K562 (cell line): ENCODE results near the gene COL8A2. TPM values are rescaled to one million over a fixed set of nuclear protein-coding genes. Genes with fewer than 3 reads are reported as not detected.

ENCODE experiments used
- BCOR ChIP-seq: fragments of 450-650 bp; IDR thresholded peaks from 2 replicates; pipeline ENCODE4 v1.6.1; 2016
- E2F1 ChIP-seq: sonication (generic); formaldehyde crosslinking; IDR thresholded peaks from 2 replicates; pipeline ENCODE4 v1.8.1; 2023; ENCODE audit warnings: mild to moderate bottlenecking, missing genetic modification reagents, moderate library complexity
- ELF2 ChIP-seq: fragments of 250-450 bp; sonication (Bioruptor Pico); IDR thresholded peaks from 2 replicates; pipeline ENCODE4 v1.5.0; 2021; ENCODE audit warnings: mild to moderate bottlenecking
- ERF ChIP-seq: fragments of 450-650 bp; formaldehyde crosslinking; IDR thresholded peaks from 2 replicates; pipeline ENCODE4 v1.4.0; 2020; ENCODE audit warnings: mild to moderate bottlenecking, mixed read lengths
- MLLT1 ChIP-seq, 2 experiments: fragments of 450-650 bp; IDR thresholded peaks; 2 replicates each; pipeline ENCODE4 v1.6.1; 2016
- NFE2 ChIP-seq: IDR thresholded peaks from 2 replicates; pipeline ENCODE4 v1.6.1; 2014; ENCODE audit warnings: antibody characterized with exemption, low read depth
- NFE2L1 ChIP-seq: fragments of 450-650 bp; IDR thresholded peaks from 2 replicates; pipeline ENCODE4 v1.6.1; 2016; ENCODE audit warnings: missing genetic modification characterization, low read depth, mild to moderate bottlenecking, missing compliant biosample characterization, moderate library complexity, borderline replicate concordance
- RUNX1 ChIP-seq: sonication (generic); IDR thresholded peaks from 2 replicates; pipeline ENCODE4 v1.6.1; 2016; ENCODE audit warnings: antibody characterized with exemption, low read depth
- SIX5 ChIP-seq, 2 experiments: IDR thresholded peaks; 2 replicates each; pipeline ENCODE4 v1.6.1; 2011; ENCODE audit warnings: low read length in 2 of 2, borderline replicate concordance in 1 of 2, low read depth in 1 of 2, mild to moderate bottlenecking in 1 of 2, moderate library complexity in 1 of 2; ENCODE audit not compliant: insufficient read depth in 1 of 2
- SPI1 ChIP-seq: IDR thresholded peaks from 2 replicates; pipeline ENCODE4 v1.6.1; 2011; ENCODE audit warnings: low read depth, low read length, control low read depth, borderline replicate concordance
- VEZF1 ChIP-seq: fragments of 200-800 bp; sonication (Bioruptor generic); IDR thresholded peaks from 2 replicates; pipeline ENCODE4 v1.6.1; 2017; ENCODE audit warnings: missing genetic modification characterization, missing compliant biosample characterization
- ZBTB11 ChIP-seq, 3 experiments: fragments of 200-800 bp in 1 of 3; fragments of 250-450 bp in 1 of 3; fragments of 450-650 bp in 1 of 3; sonication (Bioruptor Pico) in 1 of 3; sonication (Bioruptor generic) in 1 of 3; formaldehyde crosslinking in 1 of 3; IDR thresholded peaks; 2 replicates each; pipeline versions ENCODE4 v1.6.1 to v1.8.0; 2016 to 2022; ENCODE audit warnings: mild to moderate bottlenecking in 2 of 3, missing genetic modification characterization in 2 of 3, missing compliant biosample characterization in 1 of 3, moderate library complexity in 1 of 3
- ZBTB17 ChIP-seq: fragments of 450-650 bp; formaldehyde crosslinking; IDR thresholded peaks from 2 replicates; pipeline ENCODE4 v1.4.0; 2020; ENCODE audit warnings: mild to moderate bottlenecking
- ZC3H8 ChIP-seq: fragments of 450-650 bp; IDR thresholded peaks from 2 replicates; pipeline ENCODE4 v1.6.1; 2017
- ZKSCAN3 ChIP-seq: fragments of 250-450 bp; sonication (Bioruptor Pico); IDR thresholded peaks from 2 replicates; pipeline ENCODE4 v1.4.0; 2020
- ZNF561 ChIP-seq: fragments of 450-650 bp; formaldehyde crosslinking; conservative IDR thresholded peaks from 2 replicates; pipeline ENCODE4 v1.4.0; 2020; ENCODE audit warnings: mild to moderate bottlenecking, moderate library complexity
- ZNF586 ChIP-seq: fragments of 450-650 bp; formaldehyde crosslinking; conservative IDR thresholded peaks from 2 replicates; pipeline ENCODE4 v1.4.0; 2020; ENCODE audit warnings: mild to moderate bottlenecking, moderate library complexity
- ZNF696 ChIP-seq: fragments of 250-450 bp; sonication (Bioruptor Pico); conservative IDR thresholded peaks from 2 replicates; pipeline ENCODE4 v1.4.0; 2020; ENCODE audit warnings: mild to moderate bottlenecking, moderate library complexity
- ZNF766 ChIP-seq: fragments of 200-800 bp; sonication (Bioruptor generic); conservative IDR thresholded peaks from 2 replicates; pipeline ENCODE4 v1.6.1; 2016; ENCODE audit warnings: missing genetic modification characterization, missing compliant biosample characterization
- ZSCAN32 ChIP-seq: fragments of 450-650 bp; formaldehyde crosslinking; IDR thresholded peaks from 2 replicates; pipeline ENCODE4 v1.4.0; 2020; ENCODE audit warnings: mild to moderate bottlenecking, moderate library complexity
- polyA plus RNA-seq, 8 experiments: library from polyadenylated mRNA; depleted of rRNA in 4 of 8; stranded (reverse) in 5 of 8; unstranded in 3 of 8; fragments of >200 nt; fragmentation: Nextera tagmentation in 2 of 8; fragmentation: Illumina TruSeq in 1 of 8; extraction: Ambion mirVana in 2 of 8; extraction: Trizol in 1 of 8; gene quantifications; 2 replicates each; pipeline versions ENCODE4 v1.2.1 to v1.2.3, GENCODE V29; 2011 to 2014; ENCODE audit warnings: inconsistent platforms in 1 of 8, missing spikeins in 1 of 8
- total RNA-seq, 7 experiments: library from RNA; depleted of rRNA in 6 of 7; stranded (reverse); fragments of >200 nt in 6 of 7; fragmentation: Illumina TruSeq in 2 of 7; extraction: Trizol in 2 of 7; gene quantifications; 2 replicates each; pipeline versions ENCODE4 v1.2.1 to v1.2.3, GENCODE V29; 2011 to 2021; ENCODE audit warnings: low replicate concordance in 1 of 7

The COL8A2 gene
- total and polyA plus RNA-seq, 9 of the 15 experiments (the other 6 are each of a cell fraction or from before 2014, with no cell fraction given): 0.03 to 0.14 (median 0.04) TPM; not detected in 5

GRCh38 chr1:36161641-36162531 lies 36.9 kb upstream of the COL8A2 start (continued):
- TF ChIP-seq SIX5 (IDR thresholded peaks at IDR 0.05; ENCODE audit: borderline replicate concordance in 1 of 2, insufficient read depth in 1 of 2, low read depth in 1 of 2, low read length in 2 of 2) (no peak), MLLT1 (IDR thresholded peaks at IDR 0.05) (peak in 1 of 2 experiments; percentile 73; a peak in 1 of 4 replicates), NFE2 (0 out of 2 replicates have a peak, but pooled peaks have one; percentile 16), E2F1 (CRISPR knock-in tag) (no peak), ZNF586 (CRISPR knock-in tag) (no peak), SPI1 (peak; percentile 81; the same call in 1 of the 2 replicates), ZC3H8 (no peak), ZNF696 (CRISPR knock-in tag) (no peak), ERF (no peak), VEZF1 (CRISPR knock-in tag) (no peak), ZNF561 (CRISPR knock-in tag) (no peak), ZKSCAN3 (CRISPR knock-in tag) (no peak), ZSCAN32 (no peak), ZNF766 (CRISPR knock-in tag) (no peak), ELF2 (CRISPR knock-in tag) (no peak), BCOR (0 out of 2 replicates have a peak, but pooled peaks have one; percentile 48), RUNX1 (no peak), NFE2L1 (tag) (no peak), ZBTB17 (CRISPR knock-in tag) (0 out of 2 replicates have a peak, but pooled peaks have one; percentile 20), ZBTB11 (CRISPR knock-in tag; IDR thresholded peaks at IDR 0.05) (0 out of 6 replicates have a peak, but pooled peaks of 1 of the 3 experiments have one; percentile 7)
